ENCODE results near the gene ERICH6. TPM values are rescaled to one million over a fixed set of nuclear protein-coding genes. Genes with fewer than 3 reads are reported as not detected.

ERICH6 gene
- polyA plus RNA-seq, 3 donors = 0.04 TPM; not detected in 2

- Mint-ChIP-seq H3K27me3 (ENCODE audit: low read depth in 3 of 3) (peaks cover 0 to 3% (median 3%) of the 10 kb centered on the region in 3 donors), H3K4me3 (no peak overlapping the region), H3K36me3 (peaks cover 22 to 27% of the 10 kb centered on the region in 2 donors), H3K9me3 (no peaks in the 10 kb centered on the region), H3K27ac (peak overlapping the region in 6 of 7 donors; percentile 23 to 85 (median 66)), H3K4me1 (peaks cover 41% of the 10 kb centered on the region)
- Histone ChIP-seq H3K79me2 (ENCODE audit: insufficient read depth, low read length) (peaks cover 33% of the 10 kb centered on the region), H2AFZ (ENCODE audit: insufficient read depth, low read depth, low read length, poor library complexity, severe bottlenecking) (no peak overlapping the region), H3K4me1 (ENCODE audit: control insufficient read depth in 1 of 2, insufficient read depth in 2 of 2, low read length in 2 of 2) (peaks cover 27 to 33% of the 10 kb centered on the region in 2 donors), H3K27ac (ENCODE audit: low read depth in 1 of 2, low read length in 2 of 2) (peak overlapping the region in 1 of 2 donors; percentile 56), H3K9ac (ENCODE audit: insufficient read depth, low read length, poor library complexity, severe bottlenecking) (no peak overlapping the region), H3K36me3 (replicated peaks in 1 of 2; ENCODE audit: control insufficient read depth in 1 of 2, insufficient read depth in 2 of 2, low read length in 2 of 2) (peaks cover 18 to 30% of the 10 kb centered on the region in 2 donors), H3K4me2 (replicated peaks; ENCODE audit: extremely low read depth, low read length, poor library complexity, severe bottlenecking) (no peak overlapping the region), H3K27me3 (ENCODE audit: control insufficient read depth in 2 of 2, insufficient read depth in 2 of 2, low read length in 2 of 2) (no peaks in the 10 kb centered on the region), H4K20me1 (ENCODE audit: insufficient read depth, low read length) (peaks cover 55% of the 10 kb centered on the region), H3K4me3 (replicated peaks in 1 of 3; ENCODE audit: low read depth in 2 of 3, low read length in 3 of 3) (peak overlapping the region in 1 of 3 experiments; percentile 1), H3K9me3 (replicated peaks in 1 of 2; ENCODE audit: control insufficient read depth in 1 of 2, insufficient read depth in 1 of 2, low read length in 2 of 2) (no peaks in the 10 kb centered on the region)
- DNase-seq = no peak
- intact Hi-C loops (cut with micrococcal nuclease) = no loop called here
- no peak for TF ChIP-seq CTCF (IDR thresholded peaks at IDR 0.05)
- 100% methylated on average over 1 of the region's 8 CpGs for WGBS (ENCODE audit: insufficient coverage)
These were observed 36.3 kb upstream of the ERICH6 start for GRCh38 chr3:150739877-150740645.

- no peak overlapping the region for H3K4me2 ChIP-seq (replicated peaks; ENCODE audit: extremely low read depth, low read length, poor library complexity, severe bottlenecking)
- intact Hi-C loops (cut with micrococcal nuclease) = no loop called here
These were observed 35.6 kb upstream of the ERICH6 start for GRCh38 chr3:150739200-150739863.

More at GRCh38 chr3:150739200-150739863, 35.6 kb upstream of the ERICH6 start:
- Histone ChIP-seq H3K27me3 (ENCODE audit: control insufficient read depth in 2 of 2, insufficient read depth in 2 of 2, low read length in 2 of 2) (no peaks in the 10 kb centered on the region), H3K79me2 (ENCODE audit: insufficient read depth, low read length) (peaks cover 26% of the 10 kb centered on the region), H3K36me3 (replicated peaks in 1 of 2; ENCODE audit: control insufficient read depth in 1 of 2, insufficient read depth in 2 of 2, low read length in 2 of 2) (peaks cover 18 to 30% of the 10 kb centered on the region in 2 donors), H3K27ac (ENCODE audit: low read depth in 1 of 2, low read length in 2 of 2) (peak overlapping the region in 1 of 2 donors; percentile 56), H3K9ac (ENCODE audit: insufficient read depth, low read length, poor library complexity, severe bottlenecking) (no peak overlapping the region), H3K4me1 (ENCODE audit: control insufficient read depth in 1 of 2, insufficient read depth in 2 of 2, low read length in 2 of 2) (peaks cover 27 to 33% of the 10 kb centered on the region in 2 donors), H3K4me3 (replicated peaks in 1 of 3; ENCODE audit: low read depth in 2 of 3, low read length in 3 of 3) (peak overlapping the region in 1 of 3 experiments; percentile 1), H3K9me3 (replicated peaks in 1 of 2; ENCODE audit: control insufficient read depth in 1 of 2, insufficient read depth in 1 of 2, low read length in 2 of 2) (no peaks in the 10 kb centered on the region), H4K20me1 (ENCODE audit: insufficient read depth, low read length) (peaks cover 48% of the 10 kb centered on the region), H2AFZ (ENCODE audit: insufficient read depth, low read depth, low read length, poor library complexity, severe bottlenecking) (no peak overlapping the region)
- Mint-ChIP-seq H3K4me1 (peaks cover 35% of the 10 kb centered on the region), H3K9me3 (no peaks in the 10 kb centered on the region), H3K4me3 (no peak overlapping the region), H3K27me3 (ENCODE audit: low read depth in 3 of 3) (peaks cover 0 to 3% (median 3%) of the 10 kb centered on the region in 3 donors), H3K27ac (peak overlapping the region in 5 of 7 donors; percentile 14 to 62 (median 40)), H3K36me3 (peaks cover 20 to 27% of the 10 kb centered on the region in 2 donors)
- DNase-seq = peak in 1 of 3 donors; percentile 45
- 65% methylated on average over 2 of the region's 7 CpGs for WGBS (ENCODE audit: insufficient coverage)
- no peak for TF ChIP-seq CTCF (IDR thresholded peaks at IDR 0.05)

Data from CD14-positive monocyte (primary cell).